ENCODE measurements around the gene RILP. TPM values are rescaled to one million over a fixed set of nuclear protein-coding genes. Genes with fewer than 3 reads are reported as not detected.

The RILP gene
- total RNA-seq, 1 donor from 2014 or later, result 1.2 TPM

DNA sequence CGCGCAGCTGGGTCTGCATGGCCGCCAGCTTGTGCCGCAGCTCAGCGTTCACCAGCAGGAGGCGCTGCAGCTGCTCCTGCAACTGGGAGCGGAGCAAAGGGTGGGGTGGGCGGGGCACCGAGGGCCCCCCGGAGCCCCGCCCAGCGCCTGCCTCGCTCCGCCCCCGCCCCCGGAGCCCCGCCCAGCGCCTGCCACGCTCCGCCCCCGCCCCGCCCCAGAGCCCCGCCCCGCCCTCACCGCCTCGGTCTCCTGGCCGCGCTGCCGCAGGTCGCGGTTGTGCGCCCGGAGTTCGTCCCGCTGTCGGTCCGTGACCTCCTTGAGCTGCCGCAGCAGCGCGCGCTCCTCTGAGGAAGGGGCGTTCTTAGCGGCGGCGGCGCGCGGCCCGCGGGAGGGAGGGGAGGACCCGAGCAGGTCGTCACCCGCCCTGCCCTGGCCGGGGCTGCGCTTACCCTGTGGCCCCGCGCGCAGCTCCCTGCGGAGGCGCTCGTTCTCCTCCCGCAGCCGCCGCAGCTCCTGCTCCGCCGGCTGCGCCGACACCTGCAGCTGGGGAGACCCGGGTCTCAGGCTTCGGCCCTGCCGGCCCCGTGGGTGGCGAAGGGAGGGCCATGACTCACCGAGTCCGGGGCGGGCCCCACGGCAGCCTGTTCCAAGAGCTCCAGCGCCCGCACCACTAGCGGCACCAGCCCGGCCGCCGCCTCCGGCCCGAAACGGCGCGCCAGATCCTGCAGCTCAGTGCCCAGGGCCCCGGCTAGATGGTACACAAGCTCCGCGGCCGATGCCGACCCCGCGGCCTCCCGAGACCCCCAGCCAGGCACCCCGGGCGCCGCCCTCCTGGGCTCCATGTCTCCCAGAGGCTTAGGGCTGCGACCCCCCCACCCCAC lies 463 bp downstream of the RILP start:
- peak overlapping the region; percentile 40 for H3K4me3 Mint-ChIP-seq (ENCODE audit: low read depth)
- peaks cover 27% of the 10 kb centered on the region for H3K36me3 Mint-ChIP-seq (ENCODE audit: insufficient read depth)
- H3K4me1 Mint-ChIP-seq (ENCODE audit: low read depth), result peaks cover 5% of the 10 kb centered on the region

DNA sequence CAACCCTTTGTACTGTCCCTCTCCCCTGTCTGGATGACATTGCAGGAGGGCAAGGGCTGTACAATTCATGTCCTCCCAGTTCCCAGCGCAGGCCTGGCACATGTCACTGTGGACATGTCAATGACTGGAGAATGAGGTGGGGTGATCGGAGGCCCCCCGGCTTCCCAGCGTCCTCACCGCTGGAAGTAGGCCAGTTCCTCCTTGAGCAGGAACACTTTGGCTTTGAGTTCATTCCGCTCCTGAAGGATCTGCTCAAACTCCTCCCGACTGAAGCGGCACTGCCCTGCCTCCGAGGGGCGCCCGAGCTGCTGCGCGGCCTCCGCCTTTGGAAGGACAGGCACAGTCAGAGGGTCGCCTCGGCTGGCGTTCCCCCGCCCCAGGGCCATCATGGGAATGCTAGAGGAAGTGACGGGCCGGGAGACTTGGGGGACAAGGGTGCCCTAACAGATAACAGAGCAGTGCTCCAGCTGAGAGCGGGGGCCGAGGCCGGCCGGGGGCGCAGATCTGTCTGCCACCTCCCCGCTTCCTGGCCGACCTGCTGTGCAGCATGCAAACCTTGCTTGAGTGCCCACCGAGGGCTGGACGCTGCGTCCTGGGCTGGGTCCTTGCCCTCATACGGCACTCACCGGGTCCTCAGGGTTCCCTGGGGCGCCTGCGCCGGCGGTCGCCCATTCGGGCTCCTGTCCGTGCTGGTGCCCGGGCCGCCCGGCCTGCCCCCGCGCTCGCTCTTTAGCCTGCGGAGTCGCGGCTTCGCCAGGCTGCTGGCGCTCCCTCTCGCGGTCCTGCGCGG lies 1.3 kb downstream of the RILP start:
- Mint-ChIP-seq H3K27ac (no peak overlapping the region), H3K27me3 (peaks cover 21% of the 10 kb centered on the region), H3K4me1 (ENCODE audit: low read depth) (peaks cover 7% of the 10 kb centered on the region), H3K9me3 (ENCODE audit: low read depth) (no peaks in the 10 kb centered on the region), H3K4me3 (ENCODE audit: low read depth) (no peak overlapping the region), H3K36me3 (ENCODE audit: insufficient read depth) (peaks cover 19% of the 10 kb centered on the region)
- TF ChIP-seq, protein P1, sequence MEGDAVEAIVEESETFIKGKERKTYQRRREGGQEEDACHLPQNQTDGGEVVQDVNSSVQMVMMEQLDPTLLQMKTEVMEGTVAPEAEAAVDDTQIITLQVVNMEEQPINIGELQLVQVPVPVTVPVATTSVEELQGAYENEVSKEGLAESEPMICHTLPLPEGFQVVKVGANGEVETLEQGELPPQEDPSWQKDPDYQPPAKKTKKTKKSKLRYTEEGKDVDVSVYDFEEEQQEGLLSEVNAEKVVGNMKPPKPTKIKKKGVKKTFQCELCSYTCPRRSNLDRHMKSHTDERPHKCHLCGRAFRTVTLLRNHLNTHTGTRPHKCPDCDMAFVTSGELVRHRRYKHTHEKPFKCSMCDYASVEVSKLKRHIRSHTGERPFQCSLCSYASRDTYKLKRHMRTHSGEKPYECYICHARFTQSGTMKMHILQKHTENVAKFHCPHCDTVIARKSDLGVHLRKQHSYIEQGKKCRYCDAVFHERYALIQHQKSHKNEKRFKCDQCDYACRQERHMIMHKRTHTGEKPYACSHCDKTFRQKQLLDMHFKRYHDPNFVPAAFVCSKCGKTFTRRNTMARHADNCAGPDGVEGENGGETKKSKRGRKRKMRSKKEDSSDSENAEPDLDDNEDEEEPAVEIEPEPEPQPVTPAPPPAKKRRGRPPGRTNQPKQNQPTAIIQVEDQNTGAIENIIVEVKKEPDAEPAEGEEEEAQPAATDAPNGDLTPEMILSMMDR (IDR thresholded peaks at IDR 0.05; ENCODE audit: unreplicated experiment), result no peak
- no peak for DNase-seq (ENCODE audit: low spot score, unreplicated experiment)

More for the DNA sequence above, 463 bp downstream of the RILP start:
- Mint-ChIP-seq H3K9me3 (ENCODE audit: low read depth) (no peaks in the 10 kb centered on the region), H3K27ac (no peak overlapping the region), H3K27me3 (peaks cover 18% of the 10 kb centered on the region)
- TF ChIP-seq, protein P1 (IDR thresholded peaks at IDR 0.05; ENCODE audit: unreplicated experiment), result peak; percentile 79
- peak; percentile 93 for DNase-seq (ENCODE audit: low spot score, unreplicated experiment)

DNA sequence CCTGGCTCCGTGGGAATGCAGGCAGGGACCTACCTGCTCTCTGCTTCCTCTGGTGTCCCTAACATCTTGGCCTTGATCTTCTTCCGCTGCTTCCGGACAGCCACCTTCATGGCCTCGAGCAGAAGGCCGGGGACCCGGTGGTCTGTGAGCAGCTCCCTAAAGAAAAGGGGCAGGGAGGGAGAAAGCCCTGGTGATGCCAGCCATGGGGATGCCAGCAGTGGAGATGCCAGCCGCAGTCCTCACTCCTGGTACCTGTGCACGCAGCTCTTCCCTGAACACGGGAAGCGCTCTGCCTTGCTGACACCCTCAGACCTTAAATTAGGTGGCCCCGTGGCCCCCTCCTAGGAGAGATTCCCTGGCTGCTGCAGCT lies 1.9 kb downstream of the RILP start:
- Mint-ChIP-seq H3K4me1 (ENCODE audit: low read depth) (peaks cover 7% of the 10 kb centered on the region), H3K4me3 (ENCODE audit: low read depth) (no peak overlapping the region), H3K36me3 (ENCODE audit: insufficient read depth) (peaks cover 13% of the 10 kb centered on the region), H3K27ac (no peak overlapping the region), H3K9me3 (ENCODE audit: low read depth) (no peaks in the 10 kb centered on the region), H3K27me3 (peaks cover 21% of the 10 kb centered on the region)
- DNase-seq (ENCODE audit: low spot score, unreplicated experiment), result no peak
- TF ChIP-seq, protein P1 (IDR thresholded peaks at IDR 0.05; ENCODE audit: unreplicated experiment), result no peak

DNA sequence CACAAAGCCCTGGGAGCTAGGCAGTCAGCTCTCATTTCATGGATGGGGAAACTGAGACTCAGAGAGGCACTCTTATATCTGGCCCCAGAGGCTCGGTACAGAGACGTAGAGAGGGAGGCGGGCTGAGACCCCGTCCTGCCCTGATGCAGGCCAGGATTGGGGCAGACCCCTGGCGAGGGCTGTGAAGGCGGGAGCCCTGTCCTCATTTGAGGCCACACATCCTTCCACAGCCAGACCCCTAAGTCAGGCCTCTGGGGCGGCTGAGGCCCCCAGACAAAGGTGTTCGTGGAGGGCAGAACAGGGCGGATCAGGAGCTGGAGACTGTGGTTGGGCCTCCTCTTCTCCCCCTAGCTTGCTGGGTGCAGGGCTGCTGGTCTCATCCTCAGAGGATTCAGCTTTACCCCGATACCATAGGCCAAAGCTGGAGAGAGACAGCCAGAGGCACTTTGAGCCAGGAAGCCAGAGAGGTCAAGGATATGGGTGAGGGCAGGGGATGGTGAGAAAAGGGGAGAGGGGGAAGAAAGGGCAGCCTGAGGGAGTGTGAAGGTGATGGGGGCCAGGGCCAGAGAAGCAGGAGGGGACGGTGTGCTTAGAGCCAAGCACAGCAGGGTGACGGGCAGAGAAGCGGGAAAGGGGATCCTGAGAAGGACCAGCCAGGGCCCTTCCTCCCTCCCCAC lies 3.3 kb downstream of the RILP start:
- Mint-ChIP-seq H3K4me1 (ENCODE audit: low read depth) (peaks cover 7% of the 10 kb centered on the region), H3K27ac (no peak overlapping the region), H3K4me3 (ENCODE audit: low read depth) (no peak overlapping the region), H3K36me3 (ENCODE audit: insufficient read depth) (peaks cover 4% of the 10 kb centered on the region), H3K27me3 (peaks cover 21% of the 10 kb centered on the region), H3K9me3 (ENCODE audit: low read depth) (no peaks in the 10 kb centered on the region)
- TF ChIP-seq, protein P1 (IDR thresholded peaks at IDR 0.05; ENCODE audit: unreplicated experiment), result no peak
- no peak for DNase-seq (ENCODE audit: low spot score, unreplicated experiment)
